Femur (tissue), 1 donor: Measurements from ENCODE around the gene SPOUT1.
"Not testable (repeated sequence)": the region's sequence is repeated elsewhere in the genome, so short reads cannot be mapped to it uniquely, and the experiment has no call there.

Experiments
- DNase-seq: peaks from one replicate; pipeline ENCODE4 v3.0.0-alpha.2; 2017

The SPOUT1 gene, protein sequence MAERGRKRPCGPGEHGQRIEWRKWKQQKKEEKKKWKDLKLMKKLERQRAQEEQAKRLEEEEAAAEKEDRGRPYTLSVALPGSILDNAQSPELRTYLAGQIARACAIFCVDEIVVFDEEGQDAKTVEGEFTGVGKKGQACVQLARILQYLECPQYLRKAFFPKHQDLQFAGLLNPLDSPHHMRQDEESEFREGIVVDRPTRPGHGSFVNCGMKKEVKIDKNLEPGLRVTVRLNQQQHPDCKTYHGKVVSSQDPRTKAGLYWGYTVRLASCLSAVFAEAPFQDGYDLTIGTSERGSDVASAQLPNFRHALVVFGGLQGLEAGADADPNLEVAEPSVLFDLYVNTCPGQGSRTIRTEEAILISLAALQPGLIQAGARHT

DNA sequence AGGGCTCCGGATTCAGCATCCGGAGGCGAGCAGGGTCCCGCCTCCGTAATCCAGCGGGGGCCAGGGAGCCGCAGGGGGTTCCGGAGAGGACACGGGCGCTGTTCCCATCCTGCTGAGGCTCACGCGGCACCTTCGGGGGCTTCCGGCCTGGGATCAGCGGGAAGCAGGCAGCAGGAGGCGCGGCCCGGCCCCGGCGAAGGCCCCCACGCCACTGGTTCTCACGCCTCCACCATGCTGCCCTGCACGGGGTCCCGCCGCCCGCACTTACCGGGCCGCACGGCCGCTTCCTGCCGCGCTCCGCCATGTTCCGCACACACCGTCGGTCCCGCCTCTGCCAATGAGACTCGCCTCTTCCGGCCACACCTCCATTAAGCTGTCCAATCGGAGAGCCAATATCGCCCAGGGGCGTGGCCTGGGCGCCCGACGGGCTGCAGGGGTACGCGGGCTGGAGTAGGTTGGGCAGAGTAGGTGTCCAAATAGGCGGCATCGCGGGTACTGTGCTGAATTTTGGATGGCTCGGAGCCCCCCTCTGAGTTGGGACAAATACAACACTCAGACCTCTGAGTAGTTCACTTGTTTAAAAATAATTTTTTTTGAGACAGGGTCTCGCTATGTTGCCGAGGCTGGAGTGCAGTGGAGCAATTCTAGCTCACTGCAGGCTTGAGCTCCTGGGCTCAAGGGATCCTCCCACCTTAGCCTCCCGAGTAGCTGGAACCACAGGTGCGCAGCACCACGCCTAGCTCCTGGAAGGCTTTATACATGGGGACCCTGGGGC, at the start of gene SPOUT1:
Gene SPOUT1 (minus strand): TSS at position 318 of the 775 bp plus-strand sequence. CDS start 14 bp downstream, at position 304.
- peak; percentile 97 for DNase-seq

GRCh38 chr9:128877852-128878251, 48.3 kb upstream of the SPOUT1 start:
- no peak for DNase-seq

DNA sequence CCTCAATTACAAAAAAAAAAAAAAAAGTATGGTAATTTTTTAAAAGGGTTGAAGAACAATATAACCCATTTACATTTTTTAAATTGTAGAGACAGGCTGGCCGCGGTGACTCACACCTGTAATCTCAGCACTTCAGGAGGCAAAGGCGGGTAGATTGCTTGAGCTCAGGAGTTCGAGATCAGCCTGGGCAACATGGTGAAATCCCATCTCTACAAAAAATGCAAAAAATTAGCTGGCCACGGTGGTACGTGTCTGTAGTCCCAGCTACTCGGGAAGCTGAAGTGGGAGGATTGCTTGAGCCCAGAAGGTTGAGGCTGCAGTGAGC, 41.3 kb upstream of the SPOUT1 start:
- DNase-seq: not testable (repeated sequence)

DNA sequence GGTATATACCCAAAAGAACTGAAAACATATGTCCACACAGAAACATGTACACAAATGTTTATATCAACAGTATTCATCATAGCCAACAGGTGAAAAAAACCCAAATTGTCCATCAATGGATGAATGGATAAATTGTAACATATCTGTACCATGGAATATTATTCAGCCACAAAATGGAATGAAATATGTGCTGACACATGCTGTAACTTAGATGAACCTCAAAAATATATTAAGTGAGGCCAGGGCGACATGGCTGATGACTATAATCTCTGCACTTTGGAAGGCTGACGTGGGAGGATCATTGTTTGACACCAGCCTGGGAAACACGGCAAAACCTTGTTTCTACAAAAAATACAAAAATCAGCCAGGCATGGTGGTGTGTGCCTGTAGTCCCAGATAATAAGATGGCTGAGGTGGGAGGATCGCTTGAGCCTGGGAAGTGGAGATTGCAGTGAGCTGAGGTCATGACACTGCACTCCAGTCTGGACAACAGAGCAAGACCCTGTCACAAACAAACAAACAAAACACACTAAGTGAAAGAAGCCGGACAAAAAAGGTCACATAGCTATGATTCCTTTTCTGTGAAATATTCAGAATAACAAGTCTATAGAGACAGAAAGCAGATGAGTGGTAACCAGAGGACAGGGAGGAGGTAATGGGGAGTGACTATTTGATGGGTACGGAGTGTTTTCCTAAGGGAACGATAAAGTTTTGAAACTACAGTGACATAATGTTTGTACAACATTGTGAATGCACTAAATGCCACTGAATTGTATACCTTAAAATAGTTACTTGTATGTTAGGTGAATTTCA, 40.7 kb upstream of the SPOUT1 start:
- DNase-seq: no peak

DNA sequence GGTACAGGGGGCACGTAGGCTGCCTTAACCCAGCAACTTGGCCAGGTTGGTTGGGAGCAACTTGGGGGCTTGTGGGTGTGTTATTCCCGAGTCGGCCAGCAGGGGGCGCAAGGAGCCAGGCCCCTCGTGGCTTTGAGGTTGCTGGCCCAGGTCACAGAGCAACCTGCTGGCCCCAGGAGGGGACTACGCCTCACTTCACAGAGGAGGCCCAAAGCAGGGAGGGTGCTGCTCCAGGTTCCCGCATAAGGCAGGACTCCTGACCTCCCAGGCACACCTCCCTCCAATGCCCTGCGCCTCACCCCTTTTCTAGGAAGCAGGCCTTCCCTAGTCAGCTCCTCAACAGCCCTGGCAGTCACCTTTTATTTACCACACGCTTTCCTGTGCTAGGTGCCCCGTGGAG, 34.1 kb upstream of the SPOUT1 start:
- peak; percentile 73 for DNase-seq

GRCh38 chr9:128862401-128862851, 32.8 kb upstream of the SPOUT1 start:
- no peak for DNase-seq

DNA sequence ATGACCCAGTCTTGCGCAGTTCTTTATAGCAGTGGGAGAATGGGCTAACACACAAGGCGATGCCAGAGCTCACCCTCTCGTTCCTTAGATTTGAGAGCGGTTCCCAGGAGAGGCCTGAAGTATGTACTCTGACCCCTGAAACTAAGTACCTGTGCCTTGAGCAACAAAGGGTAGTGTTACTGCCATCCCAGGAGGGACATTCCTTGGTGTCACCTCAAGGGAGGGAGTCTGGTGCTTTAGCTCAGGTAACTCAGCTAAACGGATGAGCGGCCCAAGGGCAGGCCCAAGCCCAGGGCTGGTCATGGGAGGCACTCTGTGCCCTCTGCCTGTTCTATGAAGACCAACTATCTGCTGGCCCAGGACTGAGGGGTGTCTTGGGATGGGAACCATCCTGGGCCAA, 31.9 kb upstream of the SPOUT1 start:
- no peak for DNase-seq

DNA sequence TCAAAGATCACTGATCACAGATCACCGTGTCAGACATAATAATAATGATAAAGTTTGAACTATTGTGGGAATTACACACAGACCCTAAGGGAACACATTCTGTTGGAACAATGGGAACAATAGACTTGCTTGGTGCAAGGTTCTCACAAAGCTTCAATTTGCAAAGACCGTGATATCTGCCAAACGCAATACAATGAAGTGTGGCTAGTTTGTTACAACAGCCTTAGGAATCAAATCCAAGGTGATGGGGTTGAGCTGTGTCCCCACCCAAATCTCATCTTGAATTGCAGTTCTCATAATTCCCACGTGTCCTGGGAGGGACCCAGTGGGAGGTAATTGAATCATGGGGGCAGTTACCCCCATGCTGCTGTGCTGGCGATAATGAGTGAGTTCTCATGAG, 31.3 kb upstream of the SPOUT1 start:
- DNase-seq: no peak

DNA sequence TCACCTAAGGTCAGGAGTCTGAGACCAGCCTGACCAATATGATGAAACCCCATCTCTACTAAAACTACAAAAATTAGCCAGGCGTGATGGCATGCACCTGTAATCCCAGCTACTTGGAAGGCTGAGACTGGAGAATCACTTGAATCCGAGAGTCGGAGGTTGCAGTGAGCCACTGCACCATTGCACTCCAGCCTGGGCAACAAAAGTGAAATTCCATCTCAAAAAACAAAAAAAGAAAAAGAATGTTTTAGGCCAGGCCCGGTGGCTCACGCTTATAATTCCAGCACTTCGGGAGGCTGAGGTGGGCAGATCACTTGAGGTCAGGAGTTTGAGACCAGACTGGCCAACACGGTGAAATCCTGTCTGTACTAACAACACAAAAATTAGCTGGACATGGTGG, 28.9 kb upstream of the SPOUT1 start:
- DNase-seq: not testable (repeated sequence)

DNA sequence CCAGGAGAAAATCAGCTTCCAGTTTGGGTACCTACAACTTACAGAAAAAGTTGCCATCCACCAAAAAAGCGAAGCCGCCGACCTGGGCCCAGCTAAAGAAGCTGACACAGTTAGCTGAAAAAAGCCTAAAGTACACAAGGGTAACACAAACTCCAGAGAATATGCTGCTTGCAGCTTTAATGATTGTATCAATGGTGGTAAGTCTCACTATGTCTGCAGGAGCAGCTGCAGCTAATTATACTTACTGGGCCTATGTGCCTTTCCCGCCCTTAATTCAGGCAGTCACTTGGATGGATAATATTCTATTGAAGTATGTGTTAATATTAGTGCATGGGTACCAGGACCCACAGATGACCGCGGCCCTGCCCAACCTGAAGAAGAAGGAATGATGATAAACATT, 24.9 kb upstream of the SPOUT1 start:
- DNase-seq: not testable (repeated sequence)

- not testable (repeated sequence) for DNase-seq
Measured at GRCh38 chr9:128852646-128853045, 23.1 kb upstream of the SPOUT1 start.

- DNase-seq: not testable (repeated sequence)
Measured at GRCh38 chr9:128851779-128852600, 22.4 kb upstream of the SPOUT1 start.

- not testable (repeated sequence) for DNase-seq
Measured at GRCh38 chr9:128851024-128851423, 21.4 kb upstream of the SPOUT1 start.

DNA sequence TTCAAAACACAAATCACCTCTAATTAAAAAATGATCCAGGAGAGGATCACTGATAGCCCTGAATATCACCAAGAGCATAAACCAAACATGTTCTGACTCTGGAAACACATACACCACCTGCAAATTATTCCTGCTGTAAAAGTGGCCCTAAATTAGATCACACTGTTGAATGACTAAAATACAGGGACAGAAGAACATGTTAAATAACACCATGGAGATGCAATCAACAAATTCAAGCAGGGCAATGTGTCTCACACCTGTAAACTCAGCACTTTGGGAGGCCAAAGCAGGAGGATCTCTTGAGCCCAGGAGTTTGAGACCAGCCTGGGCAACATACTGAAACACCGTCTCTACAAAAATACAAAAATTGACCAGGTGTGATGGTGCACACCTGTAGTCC, 18.2 kb upstream of the SPOUT1 start:
- no peak for DNase-seq

- no peak for DNase-seq
Measured at GRCh38 chr9:128846680-128847030, 17.1 kb upstream of the SPOUT1 start.

DNA sequence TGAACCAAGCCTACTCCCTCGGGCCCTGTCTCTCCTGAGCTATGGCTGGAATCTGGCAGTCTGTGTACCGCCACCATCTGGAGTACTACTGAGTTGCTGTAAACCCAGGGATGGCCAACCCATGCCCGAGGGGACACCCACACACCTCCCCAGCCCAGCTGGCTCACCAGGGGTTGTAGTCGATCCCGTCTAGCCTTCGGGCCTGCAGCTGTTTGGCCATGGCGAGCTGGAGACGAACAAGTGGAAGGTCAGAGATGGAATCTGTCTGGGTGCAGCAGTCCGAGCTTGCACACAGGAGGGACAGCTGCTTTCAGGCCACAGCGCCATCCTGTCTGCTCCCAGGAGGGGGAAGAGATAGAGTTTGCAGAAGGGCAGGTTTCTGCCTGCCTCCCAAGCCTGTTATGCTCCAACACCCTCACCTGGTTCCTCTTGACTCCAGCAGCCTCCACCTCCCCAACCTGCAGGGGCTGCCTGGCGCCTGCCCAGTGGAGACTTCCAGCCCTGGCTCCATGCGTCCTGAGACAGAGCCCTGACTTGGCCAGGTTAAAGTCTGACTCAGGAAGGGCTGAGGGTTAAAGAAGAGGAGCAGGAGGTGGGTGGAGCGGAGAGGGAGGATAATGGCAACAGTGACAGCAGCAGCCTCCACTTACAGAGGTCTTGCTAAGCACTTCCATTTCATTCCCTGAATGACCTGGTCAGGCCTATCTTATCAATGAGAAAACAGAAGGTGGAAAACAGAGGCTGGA, 15.8 kb upstream of the SPOUT1 start:
- DNase-seq: no peak

GRCh38 chr9:128843171-128843570, 13.6 kb upstream of the SPOUT1 start:
- DNase-seq: not testable (repeated sequence)

GRCh38 chr9:128841694-128842492, 12.3 kb upstream of the SPOUT1 start:
- DNase-seq: no peak

- DNase-seq: no peak
Measured at GRCh38 chr9:128840524-128840923, 10.9 kb upstream of the SPOUT1 start.

DNA sequence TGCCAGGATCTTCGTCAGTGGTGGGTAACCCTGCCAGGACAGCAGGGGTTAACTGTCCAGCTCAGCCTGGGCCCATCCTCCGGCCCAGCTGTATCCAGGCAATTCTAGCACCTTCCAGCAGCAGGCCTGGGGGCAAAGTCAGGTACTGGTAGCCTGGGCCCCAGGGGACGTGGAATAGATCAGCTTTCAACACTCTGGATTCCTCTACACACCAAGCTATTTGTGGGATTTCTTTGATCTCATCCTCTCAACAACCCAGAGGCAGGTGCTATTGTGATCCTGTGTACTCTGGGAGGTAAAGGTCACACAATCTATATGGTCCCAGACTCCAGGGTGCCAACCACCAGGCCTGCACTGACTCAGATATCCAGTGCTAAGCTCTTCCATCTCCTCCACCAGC, 8.7 kb upstream of the SPOUT1 start:
- no peak for DNase-seq
